Measurements from ENCODE around the gene SLC25A44. TPM values are rescaled to one million over a fixed set of nuclear protein-coding genes. Genes with fewer than 3 reads are reported as not detected.

The SLC25A44 gene
- total RNA-seq, 2 donors from 2014 or later = 15.5 to 18.5 TPM

DNA sequence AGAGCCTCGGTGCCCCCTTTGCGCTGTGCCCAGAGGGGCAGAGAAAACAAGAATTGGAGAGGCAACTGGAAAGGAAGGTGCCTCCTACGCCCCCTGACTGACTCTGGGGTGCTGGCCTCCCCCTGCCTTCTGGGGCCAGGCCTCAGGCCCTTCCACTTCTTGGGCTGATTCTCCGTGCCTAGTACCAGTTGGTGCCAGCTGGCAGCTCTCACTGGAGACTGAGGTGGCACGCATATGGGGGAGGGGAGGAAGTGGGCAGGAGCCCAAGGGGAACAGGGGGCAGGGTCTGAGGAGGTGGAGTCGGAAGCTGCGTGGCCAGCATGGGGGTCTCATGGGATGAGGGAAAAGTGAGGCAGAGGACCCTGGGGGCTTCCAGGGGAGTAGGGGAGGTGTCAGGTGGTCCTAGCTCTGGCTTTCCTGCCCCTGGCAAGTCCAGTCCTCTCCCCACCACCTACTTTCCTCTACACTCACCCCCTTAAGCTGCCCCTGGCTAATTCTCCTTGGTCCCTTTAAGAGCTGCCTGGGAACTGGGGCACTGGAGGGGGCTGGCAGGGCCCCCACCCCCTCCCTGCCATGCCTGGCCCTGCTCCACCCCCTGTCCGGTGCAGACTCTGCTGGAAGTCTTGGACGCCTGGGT, 47.0 kb upstream of the SLC25A44 start:
- Histone ChIP-seq H3K27me3 (no peaks in the 10 kb centered on the region), H3K4me1 (peaks cover 0 to 22% of the 10 kb centered on the region in 2 donors), H3K36me3 (no peaks in the 10 kb centered on the region), H3K4me3 (no peak overlapping the region), H3K27ac (no peak overlapping the region), H3K9me3 (no peaks in the 10 kb centered on the region)
- TF ChIP-seq, protein P1, sequence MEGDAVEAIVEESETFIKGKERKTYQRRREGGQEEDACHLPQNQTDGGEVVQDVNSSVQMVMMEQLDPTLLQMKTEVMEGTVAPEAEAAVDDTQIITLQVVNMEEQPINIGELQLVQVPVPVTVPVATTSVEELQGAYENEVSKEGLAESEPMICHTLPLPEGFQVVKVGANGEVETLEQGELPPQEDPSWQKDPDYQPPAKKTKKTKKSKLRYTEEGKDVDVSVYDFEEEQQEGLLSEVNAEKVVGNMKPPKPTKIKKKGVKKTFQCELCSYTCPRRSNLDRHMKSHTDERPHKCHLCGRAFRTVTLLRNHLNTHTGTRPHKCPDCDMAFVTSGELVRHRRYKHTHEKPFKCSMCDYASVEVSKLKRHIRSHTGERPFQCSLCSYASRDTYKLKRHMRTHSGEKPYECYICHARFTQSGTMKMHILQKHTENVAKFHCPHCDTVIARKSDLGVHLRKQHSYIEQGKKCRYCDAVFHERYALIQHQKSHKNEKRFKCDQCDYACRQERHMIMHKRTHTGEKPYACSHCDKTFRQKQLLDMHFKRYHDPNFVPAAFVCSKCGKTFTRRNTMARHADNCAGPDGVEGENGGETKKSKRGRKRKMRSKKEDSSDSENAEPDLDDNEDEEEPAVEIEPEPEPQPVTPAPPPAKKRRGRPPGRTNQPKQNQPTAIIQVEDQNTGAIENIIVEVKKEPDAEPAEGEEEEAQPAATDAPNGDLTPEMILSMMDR (IDR thresholded peaks at IDR 0.05) = no peak
- DNase-seq (ENCODE audit: low spot score) = no peak

- no peak for DNase-seq (ENCODE audit: low spot score)
- Histone ChIP-seq H3K4me1 (peaks cover 0 to 22% of the 10 kb centered on the region in 2 donors), H3K27me3 (no peaks in the 10 kb centered on the region), H3K36me3 (no peaks in the 10 kb centered on the region), H3K4me3 (no peak overlapping the region), H3K27ac (no peak overlapping the region), H3K9me3 (no peaks in the 10 kb centered on the region)
- TF ChIP-seq, protein P1 (IDR thresholded peaks at IDR 0.05) = no peak
Measured at GRCh38 chr1:156148216-156148615, 45.7 kb upstream of the SLC25A44 start.

- H3K27me3 ChIP-seq = no peaks in the 10 kb centered on the region
- no peak overlapping the region for H3K4me3 ChIP-seq
- DNase-seq (ENCODE audit: low spot score) = no peak
- peaks cover 0 to 22% of the 10 kb centered on the region in 2 donors for H3K4me1 ChIP-seq
- no peaks in the 10 kb centered on the region for H3K36me3 ChIP-seq
- no peak overlapping the region for H3K27ac ChIP-seq
- TF ChIP-seq, protein P1 (IDR thresholded peaks at IDR 0.05) = no peak
- no peaks in the 10 kb centered on the region for H3K9me3 ChIP-seq
Measured at GRCh38 chr1:156149374-156150332, 44.3 kb upstream of the SLC25A44 start.

GRCh38 chr1:156150333-156151011, 43.4 kb upstream of the SLC25A44 start:
- Histone ChIP-seq H3K9me3 (no peaks in the 10 kb centered on the region), H3K4me3 (no peak overlapping the region), H3K27me3 (no peaks in the 10 kb centered on the region), H3K27ac (no peak overlapping the region), H3K4me1 (peaks cover 0 to 19% of the 10 kb centered on the region in 2 donors), H3K36me3 (no peaks in the 10 kb centered on the region)
- TF ChIP-seq, protein P1 (IDR thresholded peaks at IDR 0.05) = no peak
- DNase-seq (ENCODE audit: low spot score) = no peak

GRCh38 chr1:156151093-156151688, 42.7 kb upstream of the SLC25A44 start:
- TF ChIP-seq, protein P1 (IDR thresholded peaks at IDR 0.05) = no peak
- no peak overlapping the region for H3K27ac ChIP-seq
- peaks cover 0 to 12% of the 10 kb centered on the region in 2 donors for H3K4me1 ChIP-seq
- no peak for DNase-seq (ENCODE audit: low spot score)
- no peaks in the 10 kb centered on the region for H3K9me3 ChIP-seq
- H3K27me3 ChIP-seq = no peaks in the 10 kb centered on the region
- H3K36me3 ChIP-seq = no peaks in the 10 kb centered on the region
- H3K4me3 ChIP-seq = no peak overlapping the region

Measured in right atrium auricular region (tissue), 2 donors.